Astrocyte of the cerebellum (primary cell): ENCODE measurements around the gene PTPN20.

Experiments
- DNase-seq: peaks from one replicate; pipeline ENCODE4 v3.0.0-alpha.2; 2011; ENCODE audit warnings: low read depth
- H3K4me3 ChIP-seq: 2 replicates; pipeline ENCODE4 v1.5.1; 2011; ENCODE audit warnings: mild to moderate bottlenecking, low read depth, low read length, moderate library complexity
- CTCF ChIP-seq: IDR thresholded peaks from 2 replicates; pipeline ENCODE4 v1.5.1; 2012; ENCODE audit warnings: low read length, low read depth, moderate library complexity, mild to moderate bottlenecking; ENCODE audit errors: missing control alignments
- in situ Hi-C: cut with HindIII; loops from 2 replicates; pipeline ENCODE4 v1.10.0; 2017; ENCODE audit warnings: low sequenced_read_pairs

The PTPN20 gene

DNA sequence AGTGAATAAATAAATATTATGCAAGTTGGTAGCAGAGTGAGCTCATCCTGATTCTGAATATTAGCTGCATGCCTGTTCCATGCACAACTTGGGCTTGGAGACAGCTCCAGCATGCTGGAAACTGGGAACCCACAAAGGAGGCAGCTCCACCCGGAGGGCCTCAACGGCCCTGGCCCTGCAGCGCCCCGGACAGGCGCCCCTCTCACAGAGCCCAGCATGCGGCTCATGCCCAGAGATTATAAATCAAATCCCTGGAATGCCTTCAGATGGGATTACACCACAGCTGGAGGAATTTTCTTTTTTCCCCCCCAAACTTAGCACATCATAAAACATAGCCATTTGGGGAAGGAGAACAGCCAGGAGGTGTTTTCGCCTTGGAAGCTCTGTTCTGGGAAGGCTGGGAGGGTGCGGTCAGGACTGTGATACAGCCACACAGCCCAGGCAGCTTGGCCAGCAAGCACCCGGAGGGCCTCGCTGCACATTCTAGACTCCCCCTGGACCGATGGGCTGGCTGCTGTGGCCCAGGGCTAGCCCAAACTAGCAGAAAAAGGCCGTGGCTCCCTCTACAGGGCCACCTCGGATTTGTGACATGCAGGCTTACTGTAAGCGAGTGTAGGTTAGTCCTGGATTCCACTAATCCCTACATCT, 102.4 kb downstream of the PTPN20 start:
- in situ Hi-C loops, result no loop called here
- DNase-seq, result no peak
- TF ChIP-seq CTCF, result no peak
- H3K4me3 ChIP-seq, result no peak overlapping the region

- in situ Hi-C loops, result no loop called here
- no peak overlapping the region for H3K4me3 ChIP-seq
- DNase-seq, result no peak
- no peak for TF ChIP-seq CTCF
Measured at GRCh38 chr10:47015404-47015803, 104.2 kb downstream of the PTPN20 start.

- in situ Hi-C loops, result no loop called here
Measured at GRCh38 chr10:47016564-47016963, 105.3 kb downstream of the PTPN20 start.

DNA sequence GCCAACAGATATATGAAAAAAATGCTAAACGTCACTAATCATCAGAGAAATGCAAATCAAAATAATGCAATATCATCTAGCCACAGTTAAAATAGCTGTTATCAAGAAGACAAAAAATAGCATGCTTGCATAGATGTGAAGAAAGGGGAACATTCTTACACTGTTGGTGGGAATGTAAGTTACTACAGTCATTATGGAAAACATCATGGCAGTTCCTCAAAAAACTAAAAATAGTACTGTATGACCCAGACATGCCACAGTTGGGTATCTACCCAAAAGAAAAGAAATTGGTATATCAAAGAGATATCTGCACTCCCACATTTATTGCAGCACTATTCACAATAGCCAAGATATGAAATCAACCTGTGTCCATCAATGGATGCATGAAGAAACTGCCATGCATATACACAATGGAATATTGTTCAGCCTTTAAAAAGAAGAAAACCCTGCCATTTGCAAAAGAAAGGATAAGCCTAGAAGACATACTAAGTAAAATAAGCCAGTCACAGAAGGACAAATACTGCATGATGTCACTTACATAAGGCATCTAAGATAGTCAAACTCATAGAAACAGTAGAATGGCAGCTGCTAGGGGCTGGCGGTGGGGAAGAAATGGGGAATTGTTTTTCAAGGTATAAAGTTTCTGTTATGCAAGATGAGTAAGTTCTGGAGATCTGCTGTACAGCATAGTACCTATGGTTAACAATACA, 107.0 kb downstream of the PTPN20 start:
- DNase-seq, result no peak
- TF ChIP-seq CTCF, result no peak
- no peak overlapping the region for H3K4me3 ChIP-seq
- in situ Hi-C loops, result no loop called here

More at GRCh38 chr10:47016564-47016963, 105.3 kb downstream of the PTPN20 start:
- DNase-seq, result no peak
- no peak overlapping the region for H3K4me3 ChIP-seq
- no peak for TF ChIP-seq CTCF

DNA sequence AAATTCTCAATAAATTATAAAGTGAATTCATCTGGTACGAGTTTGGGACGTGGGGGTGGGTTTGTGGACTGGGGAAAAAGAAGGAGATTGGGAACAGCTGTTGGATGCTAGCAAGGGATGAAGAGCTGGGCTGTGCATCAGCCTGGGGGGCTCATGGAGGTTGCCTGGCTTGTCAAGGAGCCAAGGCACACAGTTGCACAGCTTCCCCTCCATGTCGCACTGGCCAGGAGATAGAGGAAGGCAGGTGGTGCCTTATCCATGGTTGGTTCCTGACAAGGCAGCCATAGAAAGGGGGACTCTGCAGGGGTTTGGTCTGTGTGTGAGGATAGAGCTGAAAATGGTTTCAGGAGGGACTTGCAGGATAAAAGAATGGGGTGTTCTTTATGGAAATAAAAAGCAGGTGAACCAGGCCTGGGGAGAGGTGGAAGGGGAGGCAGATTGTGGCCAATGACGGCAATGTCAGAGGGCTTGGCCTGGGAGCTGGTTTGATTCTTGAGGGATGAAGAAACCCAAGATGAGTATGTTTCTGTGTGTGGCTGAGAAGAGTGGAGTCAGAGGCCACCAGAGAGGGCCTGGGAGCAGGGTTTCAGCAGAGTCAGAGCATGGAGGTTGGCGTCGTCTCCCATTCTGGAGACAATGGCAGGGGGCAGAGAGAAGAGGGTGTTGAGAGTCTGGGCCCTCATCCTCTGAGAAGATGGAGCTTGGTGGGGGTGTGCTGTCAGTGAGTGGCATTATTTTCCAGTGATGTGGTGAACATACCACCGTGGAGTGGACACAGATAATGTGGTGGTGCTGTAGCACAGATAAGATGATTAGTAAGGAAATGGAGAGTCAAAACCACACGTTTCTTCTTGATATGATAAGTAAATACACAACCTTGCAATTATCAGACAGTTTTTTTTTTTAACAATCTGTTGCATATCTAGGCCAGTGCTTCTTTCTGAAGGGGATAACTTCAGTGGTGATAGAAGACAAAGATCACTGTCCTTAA, 108.2 kb downstream of the PTPN20 start:
- no peak for TF ChIP-seq CTCF
- in situ Hi-C loops, result no loop called here
- no peak for DNase-seq
- no peak overlapping the region for H3K4me3 ChIP-seq

DNA sequence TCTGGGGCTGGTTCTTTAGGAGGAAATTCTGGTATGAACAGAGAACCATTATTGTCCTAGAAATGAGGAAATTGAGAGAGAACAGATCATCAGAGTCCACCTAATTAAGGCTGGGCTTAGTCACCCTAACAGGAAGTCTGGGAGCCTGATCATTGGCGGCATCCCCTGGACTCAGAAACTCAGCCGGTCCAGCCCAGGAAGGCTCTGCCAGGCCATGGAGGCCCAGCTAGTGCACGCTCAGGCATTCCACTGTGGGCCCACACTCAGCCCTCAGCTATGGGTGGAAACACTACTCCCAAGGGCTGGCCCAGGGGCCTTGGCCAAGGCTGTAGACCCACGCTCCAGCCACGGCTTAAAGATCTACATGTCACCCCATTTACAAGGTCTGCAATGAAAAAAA, 109.2 kb downstream of the PTPN20 start:
- no peak for DNase-seq
- TF ChIP-seq CTCF, result no peak

More for the DNA sequence above, 109.2 kb downstream of the PTPN20 start:
- H3K4me3 ChIP-seq, result no peak overlapping the region
- in situ Hi-C loops, result no loop called here
